ENCODE results near the gene RING1.
"Not testable (repeated sequence)": the region's sequence is repeated elsewhere in the genome, so short reads cannot be mapped to it uniquely, and the experiment has no call there.

RING1 gene

GRCh38 chr6:33206027-33206863 lies 2.1 kb upstream of the RING1 start:
- DNase-seq (ENCODE audit: low read depth in 2 of 2), result no peak

GRCh38 chr6:33206864-33207551 lies 1.3 kb upstream of the RING1 start:
- no peak for DNase-seq (ENCODE audit: low read depth in 2 of 2)

- no peak for DNase-seq (ENCODE audit: low read depth in 2 of 2)
Measured at GRCh38 chr6:33207552-33208090, 679 bp upstream of the RING1 start.

GRCh38 chr6:33209856-33210255 lies 1.6 kb downstream of the RING1 start:
- DNase-seq (ENCODE audit: low read depth in 2 of 2), result no peak

GRCh38 chr6:33211136-33211535 lies 2.8 kb downstream of the RING1 start:
- no peak for DNase-seq (ENCODE audit: low read depth in 2 of 2)

GRCh38 chr6:33211666-33212422 lies 3.5 kb downstream of the RING1 start:
- no peak for DNase-seq (ENCODE audit: low read depth in 2 of 2)

- DNase-seq (ENCODE audit: low read depth in 2 of 2), result no peak
Measured at GRCh38 chr6:33212857-33213165, 4.5 kb downstream of the RING1 start.

- DNase-seq (ENCODE audit: low read depth in 2 of 2), result no peak
Measured at GRCh38 chr6:33213166-33213988, 5.1 kb downstream of the RING1 start.

- DNase-seq (ENCODE audit: low read depth in 2 of 2), result no peak
Measured at GRCh38 chr6:33213989-33214335, 5.7 kb downstream of the RING1 start.

GRCh38 chr6:33215271-33216116 lies 7.2 kb downstream of the RING1 start:
- no peak for DNase-seq (ENCODE audit: low read depth in 2 of 2)

- no peak for DNase-seq (ENCODE audit: low read depth in 2 of 2)
Measured at GRCh38 chr6:33216117-33216649, 7.9 kb downstream of the RING1 start.

- DNase-seq (ENCODE audit: low read depth in 2 of 2), result no peak
Measured at GRCh38 chr6:33217246-33217645, 8.9 kb downstream of the RING1 start.

- no peak for DNase-seq (ENCODE audit: low read depth in 2 of 2)
Measured at GRCh38 chr6:33217681-33218080, 9.4 kb downstream of the RING1 start.

- DNase-seq (ENCODE audit: low read depth in 2 of 2), result not testable (repeated sequence)
Measured at GRCh38 chr6:33226503-33227120, 18.3 kb downstream of the RING1 start.

GRCh38 chr6:33235221-33235634 lies 26.9 kb downstream of the RING1 start:
- no peak for DNase-seq (ENCODE audit: low read depth in 2 of 2)

GRCh38 chr6:33236328-33236727 lies 28.0 kb downstream of the RING1 start:
- DNase-seq (ENCODE audit: low read depth in 2 of 2), result no peak

- DNase-seq (ENCODE audit: low read depth in 2 of 2), result no peak
Measured at GRCh38 chr6:33236852-33237251, 28.6 kb downstream of the RING1 start.

GRCh38 chr6:33237741-33238140 lies 29.4 kb downstream of the RING1 start:
- no peak for DNase-seq (ENCODE audit: low read depth in 2 of 2)

- no peak for DNase-seq (ENCODE audit: low read depth in 2 of 2)
Measured at GRCh38 chr6:33241968-33242367, 33.7 kb downstream of the RING1 start.

- DNase-seq (ENCODE audit: low read depth in 2 of 2), result no peak
Measured at GRCh38 chr6:33243476-33243875, 35.2 kb downstream of the RING1 start.
